DOHH2 (cell line): ENCODE measurements around the gene MT1X.

Source experiments
- CTCF ChIP-seq: fragments of 200-600 bp; sonication (generic); IDR thresholded peaks from one replicate; pipeline ENCODE4 v1.5.1; 2014; ENCODE audit warnings: antibody characterized with exemption, mild to moderate bottlenecking, low read depth, low read length; ENCODE audit not compliant: poor library complexity, severe bottlenecking
- EZH2phosphoT487 ChIP-seq: fragments of 200-600 bp; sonication (generic); IDR thresholded peaks from 2 replicates; pipeline ENCODE4 v1.6.1; 2017; ENCODE audit warnings: borderline replicate concordance, mild to moderate bottlenecking, antibody characterized with exemption, low read length, moderate library complexity, mixed read lengths

- no peak for TF ChIP-seq CTCF
- TF ChIP-seq EZH2phosphoT487, result no peak
Observed at GRCh38 chr16:56724191-56724590, 41.9 kb downstream of the MT1X start.
